Activated CD8-positive, alpha-beta T cell treated with anti-CD3 and anti-CD28 coated beads, Interleukin-2, amount 10 ng/mL, durations not matched to agents 7 days and 5 days (primary cell): Measurements from ENCODE around the gene ZNF620. TPM values are rescaled to one million over a fixed set of nuclear protein-coding genes. Genes with fewer than 3 reads are reported as not detected.
"Not testable (repeated sequence)": the region's sequence is repeated elsewhere in the genome, so short reads cannot be mapped to it uniquely, and the experiment has no call there.

Experiments
- ATAC-seq: fragments of 150-1000 bp; cut with Tn5 transposase; one replicate; pipeline ENCODE4 v1.10.0; 2021; ENCODE audit warnings: moderate library complexity
- CTCF ChIA-PET: fragments of 350-600 bp; sonication (Branson Sonifier 250); formaldehyde crosslinking; loops from one replicate; lab custom pipeline; 2021; ENCODE audit warnings: antibody characterized with exemption; lab: Charles Lee
- POLR2A ChIA-PET: fragments of 350-600 bp; sonication (Branson Sonifier 250); formaldehyde crosslinking; loops from one replicate; lab custom pipeline; 2021; ENCODE audit warnings: antibody characterized with exemption; lab: Charles Lee
- DNase-seq: peaks from one replicate; pipeline ENCODE4 v3.0.0-alpha.2; 2020
- H3K27ac Mint-ChIP-seq: one replicate; pipeline ENCODE4 v1.8.0; 2021; ENCODE audit warnings: mild to moderate bottlenecking, mixed read lengths
- H3K27me3 Mint-ChIP-seq: one replicate; pipeline ENCODE4 v1.8.0; 2021; ENCODE audit warnings: low read depth, mixed read lengths
- H3K36me3 Mint-ChIP-seq: one replicate; pipeline ENCODE4 v1.8.0; 2021; ENCODE audit warnings: low read depth, mixed read lengths
- H3K4me1 Mint-ChIP-seq: one replicate; pipeline ENCODE4 v1.8.0; 2021; ENCODE audit warnings: low read depth, mixed read lengths
- H3K4me3 Mint-ChIP-seq: one replicate; pipeline ENCODE4 v1.8.0; 2021; ENCODE audit warnings: mild to moderate bottlenecking, mixed read lengths
- H3K9me3 Mint-ChIP-seq: one replicate; pipeline ENCODE4 v1.8.0; 2022; ENCODE audit warnings: mixed read lengths; ENCODE audit not compliant: insufficient read depth
- total RNA-seq, 2 experiments: library from RNA; stranded (reverse); gene quantifications; one replicate each; pipeline ENCODE4 v1.2.3, GENCODE V29; 2021

The ZNF620 gene
- 1 to 10 TPM; 4.0 to 4.6 TPM for total RNA-seq

DNA sequence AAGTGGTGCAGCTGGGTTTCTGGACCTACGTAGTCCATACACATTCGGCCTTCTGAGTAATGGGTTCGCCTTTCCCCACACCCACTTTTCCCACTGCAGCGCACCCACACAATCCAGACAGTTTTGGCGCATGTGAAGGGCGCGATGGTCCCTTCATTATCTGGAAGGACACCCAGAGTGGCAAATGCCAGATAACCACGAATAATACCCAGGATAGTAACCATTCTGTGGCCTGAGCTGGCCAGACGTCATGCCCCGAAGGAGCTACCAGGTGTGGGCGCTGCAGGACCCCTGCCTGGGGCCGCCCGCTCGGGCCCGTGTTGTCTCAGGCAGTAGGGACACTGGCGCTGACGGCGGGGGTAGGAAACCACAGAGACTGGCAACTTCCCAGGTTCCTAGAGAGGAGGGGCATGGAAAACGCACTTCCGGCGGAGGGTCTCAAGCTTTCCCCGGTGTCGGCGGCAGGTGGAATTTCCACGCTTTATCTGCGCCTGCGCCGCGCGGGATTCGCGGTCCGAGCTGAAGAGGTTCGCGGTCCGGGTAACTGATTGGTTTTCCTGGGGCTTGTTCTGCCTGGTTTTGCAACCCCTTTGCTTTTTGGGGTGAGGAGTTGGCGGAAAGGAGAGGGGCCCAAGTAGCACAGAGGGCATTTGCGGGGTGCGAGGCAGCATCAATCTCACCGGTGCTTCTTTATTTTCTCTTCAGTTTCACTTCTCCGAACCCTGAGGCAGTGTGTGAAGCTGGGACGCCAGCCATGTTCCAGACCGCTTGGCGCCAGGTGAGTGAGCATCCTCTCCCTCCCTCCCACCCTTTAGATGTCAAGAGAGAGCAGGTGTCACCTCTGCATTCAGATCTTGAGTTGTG, at the start of gene ZNF620:
Gene ZNF620, plus strand, starts transcription at position 441 of the 864 bp plus-strand sequence. Its CDS starts 314 bp downstream, at position 755.
- Mint-ChIP-seq H3K27ac (peak within 1 kb of the TSS; percentile 90), H3K27me3 (no peaks in the 10 kb centered on the region), H3K9me3 (no peaks in the 10 kb centered on the region), H3K36me3 (peaks cover 9% of the 10 kb centered on the region), H3K4me3 (peak within 1 kb of the TSS; percentile 94), H3K4me1 (peaks cover 27% of the 10 kb centered on the region)
- CTCF ChIA-PET, result interaction anchor here (0.7 to 2.3 kb wide), 13 partner anchors 9 to 334 kb away, joined by 3 to 9 read pairs (median 4); partner anchors contain the start of gene ZNF621
- DNase-seq (peak; percentile 54), ATAC-seq (peak; percentile 83)
- POLR2A ChIA-PET, result interaction anchor here (0.6 to 1.1 kb wide), 5 partner anchors 16 to 147 kb away, joined by 3 to 7 read pairs (median 3); partner anchors contain the start of genes RPL14 and ZNF621

DNA sequence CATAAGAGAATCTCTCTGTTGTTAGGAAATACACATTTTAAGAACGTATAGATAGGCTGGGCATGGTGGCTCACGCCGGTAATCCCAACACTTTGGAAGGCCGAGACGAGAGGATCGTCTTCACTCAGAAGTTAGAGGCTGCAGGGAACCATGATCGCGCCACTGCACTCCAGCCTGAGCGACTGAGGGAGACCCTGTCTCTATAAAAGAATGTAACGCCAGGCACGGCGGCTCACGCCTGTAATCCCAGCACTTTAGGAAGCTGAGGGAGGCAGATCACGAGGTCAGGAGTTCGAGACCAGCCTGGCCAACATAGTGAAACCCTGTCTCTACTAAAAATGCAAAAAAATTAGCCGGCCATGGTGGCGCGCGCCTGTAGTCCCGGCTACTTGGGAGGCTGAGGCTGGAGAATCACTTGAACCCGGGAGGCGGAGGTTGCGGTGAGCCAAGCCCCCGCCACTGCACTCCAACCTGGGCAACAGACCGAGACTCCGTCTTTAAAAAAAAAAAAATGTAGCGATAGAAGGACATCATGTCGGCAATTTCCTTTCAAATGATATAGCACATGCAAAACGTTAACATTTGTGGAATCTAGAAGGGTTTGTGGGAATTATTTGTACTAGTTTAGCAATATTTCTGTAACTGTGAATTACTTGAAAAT, 49.4 kb upstream of the ZNF620 start:
- CTCF ChIA-PET, result interaction anchor here (0.9 to 1.4 kb wide), 2 partner anchors 21 to 69 kb away, joined by 3 read pairs; no protein-coding TSS in a partner anchor
- peak overlapping the region; percentile 82 for H3K4me3 Mint-ChIP-seq
- H3K4me1 Mint-ChIP-seq, result peaks cover 70% of the 10 kb centered on the region
- H3K9me3 Mint-ChIP-seq, result no peaks in the 10 kb centered on the region
- ATAC-seq (no peak), DNase-seq (no peak)
- H3K36me3 Mint-ChIP-seq, result peaks cover 29% of the 10 kb centered on the region
- POLR2A ChIA-PET, result interaction anchor here (0.7 to 2.1 kb wide), 12 partner anchors 13 to 743 kb away, joined by 3 to 17 read pairs (median 4); partner anchors contain the start of genes CTNNB1, ZNF619, ZNF620 and ZNF621
- H3K27ac Mint-ChIP-seq, result peak overlapping the region; percentile 84
- H3K27me3 Mint-ChIP-seq, result no peaks in the 10 kb centered on the region

DNA sequence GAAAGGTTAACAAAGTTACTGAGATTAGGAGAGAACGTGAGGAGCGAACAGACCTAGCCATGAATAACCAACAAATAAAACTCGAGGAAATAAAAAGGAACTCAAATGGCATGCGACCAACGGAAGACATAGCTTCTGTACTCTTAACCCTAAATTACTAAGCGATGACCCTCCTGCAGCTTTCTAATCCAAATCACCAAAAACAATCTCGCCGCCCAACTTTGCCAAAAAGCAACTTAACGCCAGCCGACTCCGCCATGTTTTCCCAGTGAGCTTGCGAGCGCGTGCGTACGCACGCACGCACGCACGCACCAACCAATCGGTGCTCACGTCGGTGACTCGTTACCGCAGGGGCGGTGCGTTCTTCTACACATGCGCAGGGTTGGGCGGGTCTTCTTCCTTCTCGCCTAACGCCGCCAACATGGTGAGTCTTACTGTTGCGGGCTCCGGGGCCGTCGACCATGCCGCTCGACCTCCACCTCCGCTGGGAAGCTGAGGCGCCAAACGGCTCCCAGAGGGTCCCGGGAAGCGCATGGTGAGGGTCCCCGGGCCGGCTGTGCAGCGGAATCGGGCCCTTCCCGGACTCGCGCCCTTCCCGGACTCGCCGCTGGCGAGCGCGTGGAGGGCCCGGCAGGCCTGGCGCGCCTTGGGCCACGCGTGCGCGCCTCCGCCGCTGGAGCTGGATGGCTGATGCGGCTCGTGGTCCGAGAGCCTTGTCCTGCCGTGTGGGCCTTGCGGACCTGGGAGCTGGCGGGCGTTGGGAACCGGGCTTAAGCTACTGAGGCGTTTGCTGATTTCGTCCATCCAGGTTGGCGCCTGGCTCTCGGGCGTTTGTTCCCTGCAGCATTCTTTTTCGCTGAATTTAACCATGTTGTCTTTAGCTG, 48.7 kb upstream of the ZNF620 start, which contains the start of gene RPL14:
Gene RPL14, plus strand, starts transcription at position 400 of the 884 bp plus-strand sequence. Its CDS starts 133 bp downstream, at position 533.
- peak; percentile 76 for ATAC-seq
- ChIA-PET POLR2A (interaction anchor here (0.7 to 2.1 kb wide), 13 partner anchors 13 to 742 kb away, joined by 3 to 17 read pairs (median 4); partner anchors contain the start of genes CTNNB1, ZNF619, ZNF620 and ZNF621), CTCF (interaction anchor here (0.9 to 1.4 kb wide), 2 partner anchors 21 to 69 kb away, joined by 3 read pairs; no protein-coding TSS in a partner anchor)
- no peaks in the 10 kb centered on the region for H3K9me3 Mint-ChIP-seq
- H3K4me1 Mint-ChIP-seq, result peaks cover 67% of the 10 kb centered on the region
- DNase-seq, result peak; percentile 97
- H3K4me3 Mint-ChIP-seq, result peak within 1 kb of the TSS; percentile 82
- no peaks in the 10 kb centered on the region for H3K27me3 Mint-ChIP-seq
- H3K36me3 Mint-ChIP-seq, result peaks cover 36% of the 10 kb centered on the region
- H3K27ac Mint-ChIP-seq, result peak within 1 kb of the TSS; percentile 94

DNA sequence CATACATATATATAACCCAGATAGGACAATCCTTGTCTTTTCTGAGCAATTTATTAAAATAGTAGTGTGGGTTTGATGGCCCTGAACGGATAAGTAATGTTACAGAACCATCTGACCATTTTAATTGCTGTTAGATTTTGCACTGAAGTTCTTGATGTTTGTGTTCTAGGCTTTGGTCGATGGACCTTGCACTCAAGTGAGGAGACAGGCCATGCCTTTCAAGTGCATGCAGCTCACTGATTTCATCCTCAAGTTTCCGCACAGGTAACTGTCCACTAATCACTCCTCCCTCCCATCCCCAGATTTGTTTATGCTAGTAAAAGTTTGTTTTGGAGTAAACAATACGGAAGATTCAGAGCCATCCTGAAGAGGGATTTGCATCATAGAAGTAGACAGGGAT, 47.4 kb upstream of the ZNF620 start:
- DNase-seq (no peak), ATAC-seq (no peak)
- Mint-ChIP-seq H3K4me1 (peaks cover 66% of the 10 kb centered on the region), H3K27ac (peak overlapping the region; percentile 94), H3K4me3 (peak overlapping the region; percentile 82), H3K27me3 (no peaks in the 10 kb centered on the region), H3K36me3 (peaks cover 45% of the 10 kb centered on the region), H3K9me3 (no peaks in the 10 kb centered on the region)
- CTCF ChIA-PET, result no interaction called here
- POLR2A ChIA-PET, result interaction anchor here (2.0 to 2.1 kb wide), 2 partner anchors 19 to 47 kb away, joined by 7 to 17 read pairs; partner anchors contain the start of genes ZNF619 and ZNF620

GRCh38 chr3:40460481-40460880, 45.4 kb upstream of the ZNF620 start:
- ATAC-seq, H3K27ac Mint-ChIP-seq, CTCF ChIA-PET, DNase-seq, H3K27me3 Mint-ChIP-seq, H3K9me3 Mint-ChIP-seq: not testable (repeated sequence)
- Mint-ChIP-seq H3K4me3 (peak overlapping the region; percentile 22), H3K36me3 (peaks cover 63% of the 10 kb centered on the region), H3K4me1 (peaks cover 71% of the 10 kb centered on the region)
- POLR2A ChIA-PET, result interaction anchor here (0.9 kb wide), 1 partner anchor 17 kb away, joined by 3 read pairs; the partner anchor contains the start of gene ZNF619

- DNase-seq (no peak), ATAC-seq (no peak)
- H3K27ac Mint-ChIP-seq, result peak overlapping the region; percentile 43
- H3K9me3 Mint-ChIP-seq, result no peaks in the 10 kb centered on the region
- ChIA-PET POLR2A (interaction anchor here (0.7 kb wide), 1 partner anchor 8 kb away, joined by 5 read pairs; no protein-coding TSS in a partner anchor), CTCF (no interaction called here)
- no peaks in the 10 kb centered on the region for H3K27me3 Mint-ChIP-seq
- peaks cover 65% of the 10 kb centered on the region for H3K4me1 Mint-ChIP-seq
- peaks cover 69% of the 10 kb centered on the region for H3K36me3 Mint-ChIP-seq
- H3K4me3 Mint-ChIP-seq, result no peak overlapping the region
Observed at GRCh38 chr3:40461161-40461560, 44.7 kb upstream of the ZNF620 start.

GRCh38 chr3:40462838-40463237, 43.0 kb upstream of the ZNF620 start:
- H3K27ac Mint-ChIP-seq, CTCF ChIA-PET, POLR2A ChIA-PET, ATAC-seq, H3K9me3 Mint-ChIP-seq, H3K4me3 Mint-ChIP-seq, DNase-seq, H3K27me3 Mint-ChIP-seq: not testable (repeated sequence)
- peaks cover 80% of the 10 kb centered on the region for H3K36me3 Mint-ChIP-seq
- peaks cover 60% of the 10 kb centered on the region for H3K4me1 Mint-ChIP-seq

GRCh38 chr3:40463579-40463978, 42.3 kb upstream of the ZNF620 start:
- POLR2A ChIA-PET, result interaction anchor here (1.8 kb wide), 1 partner anchor 10 kb away, joined by 8 read pairs; no protein-coding TSS in a partner anchor

GRCh38 chr3:40464339-40465110, 41.3 kb upstream of the ZNF620 start:
- peak; percentile 73 for DNase-seq
- Mint-ChIP-seq H3K27ac (peak overlapping the region; percentile 81), H3K4me1 (peaks cover 44% of the 10 kb centered on the region), H3K36me3 (peaks cover 69% of the 10 kb centered on the region), H3K9me3 (no peaks in the 10 kb centered on the region), H3K4me3 (peak overlapping the region; percentile 20), H3K27me3 (no peaks in the 10 kb centered on the region)
- ChIA-PET CTCF (interaction anchor here (1.3 kb wide), 3 partner anchors 61 to 156 kb away, joined by 3 read pairs; partner anchors contain the start of genes EIF1B and ZNF621), POLR2A (interaction anchor here (0.8 to 1.8 kb wide), 3 partner anchors 8 to 13 kb away, joined by 3 to 8 read pairs (median 4); no protein-coding TSS in a partner anchor)
- ATAC-seq, result peak; percentile 88

More at GRCh38 chr3:40463579-40463978, 42.3 kb upstream of the ZNF620 start:
- Mint-ChIP-seq H3K4me3 (no peak overlapping the region), H3K27ac (peak overlapping the region; percentile 60), H3K9me3 (no peaks in the 10 kb centered on the region), H3K36me3 (peaks cover 78% of the 10 kb centered on the region), H3K27me3 (no peaks in the 10 kb centered on the region), H3K4me1 (peaks cover 53% of the 10 kb centered on the region)
- DNase-seq (no peak), ATAC-seq (peak; percentile 6)
- CTCF ChIA-PET, result no interaction called here

GRCh38 chr3:40465111-40465407, 40.8 kb upstream of the ZNF620 start:
- CTCF ChIA-PET, result interaction anchor here (1.3 kb wide), 3 partner anchors 60 to 156 kb away, joined by 3 read pairs; partner anchors contain the start of genes EIF1B and ZNF621
- no peak overlapping the region for H3K4me3 Mint-ChIP-seq
- DNase-seq (no peak), ATAC-seq (no peak)
- POLR2A ChIA-PET, result interaction anchor here (0.7 kb wide), 1 partner anchor 12 kb away, joined by 3 read pairs; no protein-coding TSS in a partner anchor
- H3K27ac Mint-ChIP-seq, result peak overlapping the region; percentile 41
- H3K36me3 Mint-ChIP-seq, result peaks cover 68% of the 10 kb centered on the region
- H3K4me1 Mint-ChIP-seq, result peaks cover 41% of the 10 kb centered on the region
- H3K9me3 Mint-ChIP-seq, result no peaks in the 10 kb centered on the region
- H3K27me3 Mint-ChIP-seq, result no peaks in the 10 kb centered on the region
